Esophagus squamous epithelium (tissue), 5 donors: ENCODE data around the gene KIAA0930. TPM values are rescaled to one million over a fixed set of nuclear protein-coding genes. Genes with fewer than 3 reads are reported as not detected.
A peak's percentile ranks its signal among the peaks of the same experiment; 100 is the strongest.

Experiments used
- DNase-seq: peaks from one replicate; lab custom pipeline; 2025; lab: John Stamatoyannopoulos, UW
- H3K27ac ChIP-seq, 4 donors: fragments of 200-600 bp; sonication (generic); one replicate each; pipeline ENCODE4 v1.5.1; 2016 to 2019; ENCODE audit warnings: mild to moderate bottlenecking in 1 of 4
- H3K27me3 ChIP-seq, 4 donors: fragments of 200-600 bp; sonication (generic); 1 replicate in 3 of 4; 2 replicates in 1 of 4; pipeline versions ENCODE4 v1.5.1 to v1.6.0; 2017 to 2021; ENCODE audit warnings: antibody characterized with exemption in 1 of 4
- H3K36me3 ChIP-seq, 3 donors: fragments of 200-600 bp; sonication (generic); one replicate each; pipeline ENCODE4 v1.5.1; 2016 to 2019
- H3K4me1 ChIP-seq, 3 donors: fragments of 200-600 bp; sonication (generic); one replicate each; pipeline ENCODE4 v1.5.1; 2017 to 2019
- H3K4me3 ChIP-seq, 4 donors: fragments of 200-600 bp; sonication (generic); 1 replicate in 3 of 4; 2 replicates in 1 of 4; pipeline ENCODE4 v1.5.1; 2016 to 2019; ENCODE audit warnings: mild to moderate bottlenecking in 2 of 4, moderate library complexity in 1 of 4
- H3K9me3 ChIP-seq, 3 donors: fragments of 200-600 bp; sonication (generic); one replicate each; pipeline ENCODE4 v1.5.1; 2016 to 2019
- CTCF ChIP-seq, 6 experiments: fragments of 450-650 bp in 4 of 6; fragments of 200-600 bp in 2 of 6; sonication (generic) in 2 of 6; IDR thresholded peaks; one replicate each; pipeline ENCODE4 v1.5.1; 2016 to 2019; ENCODE audit warnings: antibody characterized with exemption in 6 of 6, mild to moderate bottlenecking in 4 of 6, moderate library complexity in 4 of 6
- POLR2A ChIP-seq, 4 donors: fragments of 450-650 bp; IDR thresholded peaks; one replicate each; pipeline ENCODE4 v1.6.1; 2017; ENCODE audit warnings: antibody characterized with exemption in 4 of 4, mild to moderate bottlenecking in 4 of 4, moderate library complexity in 3 of 4
- WGBS, 2 donors: methylation state at CpG; one replicate each; pipeline ENCODE4 v1.1.5; 2018; 5-methylcytosine and 5-hydroxymethylcytosine counted together
- intact Hi-C: fragments of 100-400 bp; cut with DNase I; formaldehyde crosslinking; loops from one replicate; pipeline ENCODE4 v1.15.0; 2022
- total RNA-seq, 4 donors: library from RNA; depleted of rRNA; stranded (reverse); fragments of >200 nt; gene quantifications; one replicate each; pipeline ENCODE4 v1.1.0, GENCODE V29; 2016
- donor health status: DM: yes; HTN: yes; CAD: no.

Gene KIAA0930
- total RNA-seq, 4 donors from 2014 or later, result 33.1 to 40.2 (median 38.1) TPM

GRCh38 chr22:45246060-45246985 lies 5.6 kb upstream of the KIAA0930 start:
- TF ChIP-seq CTCF (IDR thresholded peaks at IDR 0.05) (no peak), POLR2A (IDR thresholded peaks at IDR 0.05) (no peak)
- H3K27ac ChIP-seq, result peak overlapping the region; percentile 74 to 87 (median 82)
- no peak overlapping the region for H3K4me3 ChIP-seq
- DNase-seq, result no peak
- 32 to 48% methylated on average over 11 to 12 of the region's 13 CpGs for WGBS, 2 donors
- H3K27me3 ChIP-seq, result no peaks in the 10 kb centered on the region
- H3K4me1 ChIP-seq, result peaks cover 5 to 64% (median 16%) of the 10 kb centered on the region in 3 donors
- no peaks in the 10 kb centered on the region for H3K36me3 ChIP-seq
- H3K9me3 ChIP-seq, result no peaks in the 10 kb centered on the region
- intact Hi-C loops, result no loop called here

- no peak for TF ChIP-seq CTCF (IDR thresholded peaks at IDR 0.05)
- TF ChIP-seq POLR2A (IDR thresholded peaks at IDR 0.05), result no peak
Measured at GRCh38 chr22:45244916-45245315, 4.2 kb upstream of the KIAA0930 start.

GRCh38 chr22:45242778-45243191 lies 2.1 kb upstream of the KIAA0930 start:
- Histone ChIP-seq H3K36me3 (peaks cover 0 to 5% (median 0%) of the 10 kb centered on the region in 3 donors), H3K27me3 (no peaks in the 10 kb centered on the region), H3K4me1 (peaks cover 16 to 74% (median 39%) of the 10 kb centered on the region in 3 donors), H3K9me3 (no peaks in the 10 kb centered on the region), H3K27ac (peak overlapping the region in 2 of 4 donors; percentile 21 to 39), H3K4me3 (no peak overlapping the region)
- 45 to 68% methylated on average over 6 to 7 of the region's 7 CpGs for WGBS, 2 donors
- intact Hi-C loops, result no loop called here
- TF ChIP-seq CTCF (IDR thresholded peaks at IDR 0.05) (peak in 1 of 6 experiments; percentile 7), POLR2A (IDR thresholded peaks at IDR 0.05) (no peak)
- no peak for DNase-seq

More at GRCh38 chr22:45244916-45245315, 4.2 kb upstream of the KIAA0930 start:
- no peaks in the 10 kb centered on the region for H3K36me3 ChIP-seq
- no peaks in the 10 kb centered on the region for H3K9me3 ChIP-seq
- H3K4me3 ChIP-seq, result no peak overlapping the region
- DNase-seq, result no peak
- WGBS, 2 donors, result 59 to 67% methylated on average over 4 of the region's 4 CpGs
- H3K27me3 ChIP-seq, result no peaks in the 10 kb centered on the region
- H3K4me1 ChIP-seq, result peaks cover 8 to 72% (median 18%) of the 10 kb centered on the region in 3 donors
- intact Hi-C loops, result no loop called here
- H3K27ac ChIP-seq, result peak overlapping the region in 1 of 4 donors; percentile 14

GRCh38 chr22:45240104-45240809 lies 437 bp downstream of the KIAA0930 start:
- Histone ChIP-seq H3K4me1 (peaks cover 21 to 76% (median 30%) of the 10 kb centered on the region in 3 donors), H3K27ac (peak overlapping the region; percentile 69 to 75 (median 72)), H3K27me3 (no peaks in the 10 kb centered on the region), H3K4me3 (peak overlapping the region; percentile 68 to 88 (median 76)), H3K9me3 (no peaks in the 10 kb centered on the region), H3K36me3 (peaks cover 0 to 22% (median 0%) of the 10 kb centered on the region in 3 donors)
- intact Hi-C loops, result no loop called here
- no peak for TF ChIP-seq POLR2A (IDR thresholded peaks at IDR 0.05)
- DNase-seq, result no peak
- 0% methylated on average over 6 to 20 of the region's 73 CpGs for WGBS, 2 donors

GRCh38 chr22:45239681-45240051 lies 1.0 kb downstream of the KIAA0930 start:
- intact Hi-C loops, result no loop called here
- no peak for TF ChIP-seq POLR2A (IDR thresholded peaks at IDR 0.05)
- TF ChIP-seq CTCF (IDR thresholded peaks at IDR 0.05), result no peak
- peaks cover 21 to 81% (median 30%) of the 10 kb centered on the region in 3 donors for H3K4me1 ChIP-seq

More at GRCh38 chr22:45239681-45240051, 1.0 kb downstream of the KIAA0930 start:
- no peaks in the 10 kb centered on the region for H3K9me3 ChIP-seq
- peak overlapping the region; percentile 68 to 88 (median 76) for H3K4me3 ChIP-seq
- no peak for DNase-seq
- WGBS, 2 donors, result 50 to 62% methylated on average over 1 to 5 of the region's 8 CpGs
- no peaks in the 10 kb centered on the region for H3K27me3 ChIP-seq
- peaks cover 0 to 28% (median 0%) of the 10 kb centered on the region in 3 donors for H3K36me3 ChIP-seq
- peak overlapping the region; percentile 69 to 75 (median 72) for H3K27ac ChIP-seq
